K562 (cell line): ENCODE results near the gene AHNAK. TPM values are rescaled to one million over a fixed set of nuclear protein-coding genes. Genes with fewer than 3 reads are reported as not detected.

ENCODE experiments used
- ATAC-seq: fragments of 200-7000 bp; cut with Tn5 transposase; 3 replicates; pipeline ENCODE4 v1.9.1; 2020; ENCODE audit warnings: moderate library complexity
- BruUV-seq: library from RNA; stranded (reverse); fragments of 400-500 nt; replicated peaks from 2 replicates; lab custom pipeline; 2021; lab: Mats Ljungman, UMichigan
- CTCF ChIA-PET: fragments of 300-600 bp; formaldehyde crosslinking; extraction: SDS; loops from one replicate; lab custom pipeline; 2021; ENCODE audit warnings: low intra/inter-chr PET ratio; lab: Yijun Ruan, JAX
- POLR2A ChIA-PET: fragments of 300-600, 350-650 bp; sonication (Branson Sonifier 250); formaldehyde crosslinking; extraction: SDS; loops from one replicate; lab custom pipeline; 2021; ENCODE audit warnings: antibody characterized with exemption, inconsistent platforms; lab: Yijun Ruan, JAX
- DNase-seq, 4 experiments: peaks; one replicate each; pipeline versions ENCODE4 v3.0.0 to v3.0.0-alpha.2; 2011 to 2018; ENCODE audit warnings: low spot score in 3 of 4, mixed read lengths in 3 of 4; ENCODE audit errors: extremely low read depth in 1 of 4
- FAIRE-seq: peaks from 2 replicates; lab custom pipeline; 2011; peaks lifted over from hg19 to GRCh38; lab: Jason Lieb, UNC
- H2AFZ ChIP-seq: 2 replicates; pipeline ENCODE4 v1.6.0; 2011; ENCODE audit warnings: low read depth, low read length, control low read depth, inconsistent platforms
- H3K27ac ChIP-seq: fragments of 200-600 bp; 3 replicates; pipeline ENCODE4 v1.8.0; 2011; ENCODE audit warnings: low read depth, mild to moderate bottlenecking, control low read depth, inconsistent platforms, low read length, moderate library complexity, mixed read lengths; ENCODE audit errors: extremely low read depth
- H3K27me3 ChIP-seq, 2 experiments: fragments of 300-600 bp in 1 of 2; 2 replicates in 1 of 2; 3 replicates in 1 of 2; pipeline versions ENCODE4 v1.6.0 to v1.8.0; 2011; ENCODE audit warnings: inconsistent platforms in 2 of 2, low read length in 2 of 2, mild to moderate bottlenecking in 1 of 2, mixed read lengths in 1 of 2, moderate library complexity in 1 of 2; ENCODE audit not compliant: control insufficient read depth in 2 of 2, insufficient read depth in 2 of 2
- H3K36me3 ChIP-seq: fragments of 300-600 bp; 3 replicates; pipeline ENCODE4 v1.8.0; 2011; ENCODE audit warnings: mild to moderate bottlenecking, low read length, inconsistent platforms; ENCODE audit not compliant: control insufficient read depth, insufficient read depth
- H3K4me1 ChIP-seq, 2 experiments: fragments of 200-600 bp in 1 of 2; replicated peaks in 1 of 2; 2 replicates in 1 of 2; 3 replicates in 1 of 2; pipeline versions ENCODE4 v1.5.1 to v1.8.0; 2011; ENCODE audit warnings: inconsistent platforms in 2 of 2, low read length in 2 of 2, mild to moderate bottlenecking in 1 of 2, mixed read lengths in 1 of 2, moderate library complexity in 1 of 2; ENCODE audit not compliant: control insufficient read depth in 2 of 2, insufficient read depth in 2 of 2
- H3K4me2 ChIP-seq: 2 replicates; pipeline ENCODE4 v1.6.1; 2011; ENCODE audit warnings: low read length, control low read depth, inconsistent platforms, mixed read lengths; ENCODE audit not compliant: insufficient read depth
- H3K4me3 ChIP-seq: fragments of 200-600 bp; sonication (generic), shearing (Covaris generic); 2 replicates; pipeline ENCODE4 v1.5.1; 2016; ENCODE audit warnings: control low read depth, inconsistent platforms
- H3K79me2 ChIP-seq: fragments of 200-600 bp; 3 replicates; pipeline ENCODE4 v1.8.0; 2011; ENCODE audit warnings: low read length, inconsistent platforms; ENCODE audit not compliant: control insufficient read depth, insufficient read depth
- H3K9ac ChIP-seq, 2 experiments: 2 replicates each; pipeline versions ENCODE4 v1.6.0 to v1.6.1; 2011; ENCODE audit warnings: low read depth in 2 of 2, low read length in 2 of 2, control low read depth in 1 of 2, inconsistent platforms in 1 of 2, mild to moderate bottlenecking in 1 of 2, mixed read lengths in 1 of 2; ENCODE audit not compliant: insufficient read depth in 1 of 2
- H3K9me1 ChIP-seq: one replicate; pipeline ENCODE4 v1.6.0; 2011; ENCODE audit warnings: inconsistent platforms, mild to moderate bottlenecking, low read length, moderate library complexity; ENCODE audit not compliant: control insufficient read depth, insufficient read depth
- H3K9me3 ChIP-seq: replicated peaks from 2 replicates; pipeline ENCODE4 v1.5.1; 2011; ENCODE audit warnings: low read depth, low read length, inconsistent platforms; ENCODE audit not compliant: control insufficient read depth, insufficient read depth
- H4K20me1 ChIP-seq: replicated peaks from 2 replicates; pipeline ENCODE4 v1.6.1; 2011; ENCODE audit warnings: low read length, inconsistent platforms, mixed read lengths; ENCODE audit not compliant: control insufficient read depth, insufficient read depth
- CAMTA2 ChIP-seq: fragments of 250-450 bp; sonication (Bioruptor Pico); conservative IDR thresholded peaks from 2 replicates; pipeline ENCODE4 v1.5.1; 2022
- CBX8 ChIP-seq: fragments of 200-600 bp; sonication (generic); IDR thresholded peaks from 2 replicates; pipeline ENCODE4 v1.6.1; 2012; ENCODE audit warnings: borderline replicate concordance, mixed run types, low read depth, mild to moderate bottlenecking, moderate library complexity, mixed read lengths, low read length, control low read depth, inconsistent platforms; ENCODE audit not compliant: poor library complexity, severe bottlenecking; ENCODE audit errors: extremely low read depth
- CREBBP ChIP-seq: IDR thresholded peaks from one replicate; pipeline ENCODE4 v1.6.1; 2012; ENCODE audit warnings: low read depth, mild to moderate bottlenecking, control low read depth, inconsistent platforms, low read length
- GATA2 ChIP-seq: sonication (generic); formaldehyde crosslinking; IDR thresholded peaks from 2 replicates; pipeline ENCODE4 v1.4.0; 2020; ENCODE audit warnings: mild to moderate bottlenecking, missing genetic modification reagents
- LEF1 ChIP-seq: fragments of 450-650 bp; IDR thresholded peaks from 2 replicates; pipeline ENCODE4 v1.6.1; 2016; ENCODE audit warnings: mild to moderate bottlenecking
- MEIS2 ChIP-seq: fragments of 450-650 bp; IDR thresholded peaks from 2 replicates; pipeline ENCODE4 v1.6.1; 2014; ENCODE audit warnings: mild to moderate bottlenecking; ENCODE audit not compliant: partially characterized antibody
- RUNX1 ChIP-seq: sonication (generic); IDR thresholded peaks from 2 replicates; pipeline ENCODE4 v1.6.1; 2016; ENCODE audit warnings: antibody characterized with exemption, low read depth
- TBL1XR1 ChIP-seq, 2 experiments: IDR thresholded peaks; 2 replicates each; pipeline ENCODE4 v1.6.1; 2012; ENCODE audit warnings: improper control_type of control experiment in 2 of 2, low read length in 2 of 2, mild to moderate bottlenecking in 1 of 2
- ZFPM2 ChIP-seq: fragments of 250-450 bp; sonication (Bioruptor Pico); IDR thresholded peaks from 2 replicates; pipeline ENCODE4 v1.5.1; 2022; ENCODE audit warnings: mild to moderate bottlenecking
- ZNF436 ChIP-seq: fragments of 250-450, 450-650 bp; sonication (Bioruptor Pico); formaldehyde crosslinking; IDR thresholded peaks from 2 replicates; pipeline ENCODE4 v1.7.0; 2020; ENCODE audit warnings: mild to moderate bottlenecking
- WGBS: fragments of 100-300 bp; shearing (Covaris generic); methylation state at CpG from one replicate; pipeline ENCODE4 v1.1.6; 2016; ENCODE audit warnings: low coverage, mixed read lengths; ENCODE audit not compliant: insufficient coverage; ENCODE audit errors: missing lambda C conversion rate; 5-methylcytosine and 5-hydroxymethylcytosine counted together
- in situ Hi-C: fragments of 300-500 bp; cut with MboI; formaldehyde crosslinking; loops from 4 replicates; pipeline ENCODE4 v1.15.0; 2018; ENCODE audit warnings: inconsistent platforms, mixed read lengths
- intact Hi-C: fragments of 100-400 bp; cut with micrococcal nuclease; formaldehyde crosslinking; loops from 2 replicates; pipeline ENCODE4 v1.14.2; 2022
- polyA plus RNA-seq, 8 experiments: library from polyadenylated mRNA; depleted of rRNA in 4 of 8; stranded (reverse) in 5 of 8; unstranded in 3 of 8; fragments of >200 nt; fragmentation: Nextera tagmentation in 2 of 8; fragmentation: Illumina TruSeq in 1 of 8; extraction: Ambion mirVana in 2 of 8; extraction: Trizol in 1 of 8; gene quantifications; 2 replicates each; pipeline versions ENCODE4 v1.2.1 to v1.2.3, GENCODE V29; 2011 to 2014; ENCODE audit warnings: inconsistent platforms in 1 of 8, missing spikeins in 1 of 8
- total RNA-seq, 7 experiments: library from RNA; depleted of rRNA in 6 of 7; stranded (reverse); fragments of >200 nt in 6 of 7; fragmentation: Illumina TruSeq in 2 of 7; extraction: Trizol in 2 of 7; gene quantifications; 2 replicates each; pipeline versions ENCODE4 v1.2.1 to v1.2.3, GENCODE V29; 2011 to 2021; ENCODE audit warnings: low replicate concordance in 1 of 7
- TF ChIP-seq, protein P1 (sequence below): sonication (generic); formaldehyde crosslinking; IDR thresholded peaks from 2 replicates; pipeline ENCODE4 v1.8.0; 2022; ENCODE audit warnings: mild to moderate bottlenecking, missing genetic modification reagents
- TF ChIP-seq, protein P2 (sequence below): sonication (generic); formaldehyde crosslinking; IDR thresholded peaks from 2 replicates; pipeline ENCODE4 v1.8.0; 2022; ENCODE audit warnings: mild to moderate bottlenecking, missing genetic modification reagents
- TF ChIP-seq, protein P3 (sequence below): sonication (generic); formaldehyde crosslinking; IDR thresholded peaks from 2 replicates; pipeline ENCODE4 v1.8.1; 2023; ENCODE audit warnings: mild to moderate bottlenecking, missing genetic modification reagents

Gene AHNAK
- total and polyA plus RNA-seq, 9 of the 15 experiments (the other 6 are each of a cell fraction or from before 2014, with no cell fraction given): 1.5 to 89.7 (median 45.0) TPM

DNA sequence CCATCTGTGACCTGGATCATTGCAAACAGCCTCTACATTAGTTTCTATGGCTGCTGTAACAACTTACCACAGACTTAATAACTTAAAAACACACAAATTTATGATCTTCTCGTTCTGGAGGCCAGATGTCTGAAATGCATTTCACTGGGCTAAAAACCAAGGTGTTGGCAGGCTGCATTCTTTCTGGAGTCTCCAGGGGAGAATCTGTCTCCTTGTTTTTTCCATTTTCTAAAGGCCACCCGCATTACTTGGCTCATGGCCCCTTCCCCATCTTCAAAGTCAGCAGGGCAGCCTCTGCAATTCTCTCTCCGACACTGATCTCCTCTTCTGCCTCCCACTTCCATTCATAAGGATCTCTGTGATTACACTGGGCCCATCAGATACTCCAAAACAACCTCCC is 116.2 kb downstream of the AHNAK start:
- POLR2A ChIA-PET: no interaction called here
- Histone ChIP-seq H3K27ac (no peak overlapping the region), H3K27me3 (no peaks in the 10 kb centered on the region), H3K9ac (no peak overlapping the region), H4K20me1 (no peaks in the 10 kb centered on the region), H3K4me3 (no peak overlapping the region), H3K79me2 (no peaks in the 10 kb centered on the region), H3K9me3 (no peaks in the 10 kb centered on the region), H2AFZ (no peak overlapping the region), H3K9me1 (no peaks in the 10 kb centered on the region), H3K4me1 (peaks cover 0 to 30% of the 10 kb centered on the region in 2 experiments; a peak in 4 of 5 replicates), H3K36me3 (no peaks in the 10 kb centered on the region), H3K4me2 (no peak overlapping the region)
- in situ Hi-C loops: no loop called here
- DNase-seq (no peak), FAIRE-seq (no peak), ATAC-seq (no peak)
- whole genome bisulfite sequencing: 43% methylated on average over 3 of the region's 3 CpGs
- intact Hi-C loops: no loop called here
- CTCF ChIA-PET: no interaction called here
- TF ChIP-seq RUNX1: no peak
- TF ChIP-seq, protein P1, sequence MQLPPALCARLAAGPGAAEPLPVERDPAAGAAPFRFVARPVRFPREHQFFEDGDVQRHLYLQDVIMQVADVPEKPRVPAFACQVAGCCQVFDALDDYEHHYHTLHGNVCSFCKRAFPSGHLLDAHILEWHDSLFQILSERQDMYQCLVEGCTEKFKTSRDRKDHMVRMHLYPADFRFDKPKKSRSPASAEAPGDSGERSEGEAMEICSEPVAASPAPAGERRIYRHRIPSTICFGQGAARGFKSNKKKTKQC (CRISPR knock-in tag): no peak
- TF ChIP-seq ZNF436: no peak
- no peak for TF ChIP-seq CBX8
- no peak for TF ChIP-seq LEF1
- TF ChIP-seq GATA2 (CRISPR knock-in tag): no peak
- TF ChIP-seq, protein P2, sequence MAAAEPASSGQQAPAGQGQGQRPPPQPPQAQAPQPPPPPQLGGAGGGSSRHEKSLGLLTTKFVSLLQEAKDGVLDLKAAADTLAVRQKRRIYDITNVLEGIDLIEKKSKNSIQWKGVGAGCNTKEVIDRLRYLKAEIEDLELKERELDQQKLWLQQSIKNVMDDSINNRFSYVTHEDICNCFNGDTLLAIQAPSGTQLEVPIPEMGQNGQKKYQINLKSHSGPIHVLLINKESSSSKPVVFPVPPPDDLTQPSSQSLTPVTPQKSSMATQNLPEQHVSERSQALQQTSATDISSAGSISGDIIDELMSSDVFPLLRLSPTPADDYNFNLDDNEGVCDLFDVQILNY (CRISPR knock-in tag): no peak
- TF ChIP-seq, protein P3, sequence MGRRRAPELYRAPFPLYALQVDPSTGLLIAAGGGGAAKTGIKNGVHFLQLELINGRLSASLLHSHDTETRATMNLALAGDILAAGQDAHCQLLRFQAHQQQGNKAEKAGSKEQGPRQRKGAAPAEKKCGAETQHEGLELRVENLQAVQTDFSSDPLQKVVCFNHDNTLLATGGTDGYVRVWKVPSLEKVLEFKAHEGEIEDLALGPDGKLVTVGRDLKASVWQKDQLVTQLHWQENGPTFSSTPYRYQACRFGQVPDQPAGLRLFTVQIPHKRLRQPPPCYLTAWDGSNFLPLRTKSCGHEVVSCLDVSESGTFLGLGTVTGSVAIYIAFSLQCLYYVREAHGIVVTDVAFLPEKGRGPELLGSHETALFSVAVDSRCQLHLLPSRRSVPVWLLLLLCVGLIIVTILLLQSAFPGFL (CRISPR knock-in tag): no peak
- TF ChIP-seq CAMTA2 (CRISPR knock-in tag): no peak
- TF ChIP-seq TBL1XR1 (IDR thresholded peaks at IDR 0.05; ENCODE audit: low read length in 2 of 2): no peak
- no peak for TF ChIP-seq CREBBP
- no peak for TF ChIP-seq ZFPM2
- TF ChIP-seq MEIS2: no peak
- no TSS peak for BruUV-seq
